GM12864 (cell line): Measurements from ENCODE around the gene BRMS1.
"Not testable (repeated sequence)": the region's sequence is repeated elsewhere in the genome, so short reads cannot be mapped to it uniquely, and the experiment has no call there.

ENCODE experiments used
- DNase-seq: peaks from one replicate; pipeline ENCODE4 v3.0.0-alpha.2; 2011; ENCODE audit warnings: low read depth
- H3K4me3 ChIP-seq: 2 replicates; pipeline ENCODE4 v1.5.1; 2011; ENCODE audit warnings: mild to moderate bottlenecking, low read depth, low read length, control low read depth
- CTCF ChIP-seq: IDR thresholded peaks from 2 replicates; pipeline ENCODE4 v1.5.1; 2011; ENCODE audit warnings: low read depth, mild to moderate bottlenecking, moderate library complexity, low read length, control low read depth, inconsistent platforms; ENCODE audit errors: missing control alignments

BRMS1 gene

GRCh38 chr11:66360406-66361073, 15.6 kb upstream of the BRMS1 start:
- no peak overlapping the region for H3K4me3 ChIP-seq
- no peak for DNase-seq
- no peak for TF ChIP-seq CTCF

GRCh38 chr11:66359662-66360087, 14.8 kb upstream of the BRMS1 start:
- TF ChIP-seq CTCF, result no peak
- DNase-seq, result no peak
- no peak overlapping the region for H3K4me3 ChIP-seq

DNA sequence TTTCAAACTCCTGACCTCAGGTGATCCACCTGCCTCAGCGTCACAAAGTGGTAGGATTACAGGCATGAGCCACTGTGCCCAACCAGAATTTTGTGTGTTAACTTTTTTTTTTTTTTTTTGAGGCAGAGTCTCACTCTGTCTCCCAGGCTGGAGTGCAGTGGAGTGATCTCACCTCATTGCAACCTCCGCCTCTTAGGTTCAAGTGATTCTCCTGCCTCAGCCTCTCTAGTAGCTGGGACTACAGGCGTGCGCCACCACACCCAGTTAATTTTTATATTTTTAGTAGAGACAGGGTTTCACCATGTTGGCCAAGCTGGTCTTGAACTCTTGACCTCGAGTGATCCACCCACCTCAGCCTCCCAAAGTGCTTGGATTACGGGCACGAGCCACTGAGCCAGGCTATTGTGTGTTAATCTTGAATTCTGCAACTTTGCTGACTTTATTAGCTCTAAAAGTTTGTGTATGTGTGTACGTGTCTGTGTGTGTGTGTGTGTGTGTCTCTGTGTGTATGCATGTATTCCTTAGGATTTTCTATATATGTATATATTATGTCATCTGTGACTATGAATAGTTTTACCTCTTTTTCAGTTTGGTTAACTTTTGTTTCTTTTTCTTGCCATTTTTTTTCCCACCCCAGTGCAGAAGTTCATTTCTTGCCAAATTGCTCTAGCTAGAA, 5.8 kb upstream of the BRMS1 start:
- DNase-seq, H3K4me3 ChIP-seq: not testable (repeated sequence)

- H3K4me3 ChIP-seq, result no peak overlapping the region
- no peak for TF ChIP-seq CTCF
- DNase-seq, result no peak
These were observed 4.1 kb upstream of the BRMS1 start for GRCh38 chr11:66349084-66349386.

GRCh38 chr11:66347425-66348276, 2.7 kb upstream of the BRMS1 start, which contains the start of gene B4GAT1:
Gene B4GAT1 (minus strand): TSS chr11:66347629. CDS start chr11:66347545, 84 bp downstream.
- peak; percentile 86 for DNase-seq
- no peak for TF ChIP-seq CTCF
- peak within 1 kb of the TSS; percentile 95 for H3K4me3 ChIP-seq

- no peak for DNase-seq
- H3K4me3 ChIP-seq, result peak overlapping the region; percentile 95
- TF ChIP-seq CTCF, result no peak
These were observed 1.8 kb upstream of the BRMS1 start for GRCh38 chr11:66346476-66347424.
